ENCODE data around the gene CLDN1. TPM values are rescaled to one million over a fixed set of nuclear protein-coding genes. Genes with fewer than 3 reads are reported as not detected.

The CLDN1 gene
- total and polyA plus RNA-seq, 2 donors (not counting 1 experiment from before 2014, with no cell fraction given): not detected

DNA sequence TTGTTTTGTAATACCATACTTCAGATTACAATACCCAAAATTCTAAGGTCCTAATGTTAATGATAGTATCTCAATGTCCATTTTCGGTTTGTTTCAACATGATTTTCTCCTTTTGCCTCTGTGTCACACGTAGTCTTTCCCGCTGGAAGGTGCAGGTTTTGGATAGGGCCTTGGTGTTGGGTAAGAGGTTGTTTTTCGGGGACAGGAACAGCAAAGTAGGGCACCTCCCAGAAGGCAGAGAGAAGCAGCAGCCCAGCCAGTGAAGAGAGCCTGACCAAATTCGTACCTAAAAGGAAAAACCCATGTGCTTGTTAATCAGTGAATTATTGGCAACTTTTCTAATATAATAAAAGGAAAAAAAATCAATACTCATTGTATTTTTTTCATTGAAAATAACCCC, 14.1 kb downstream of the CLDN1 start:
- no peaks in the 10 kb centered on the region for H3K36me3 ChIP-seq (replicated peaks in 1 of 2; ENCODE audit: control extremely low read depth in 1 of 2, control insufficient read depth in 1 of 2, extremely low read depth in 1 of 2, insufficient read depth in 2 of 2, low read length in 1 of 2)
- no peak overlapping the region for H3K4me3 ChIP-seq (ENCODE audit: control extremely low read depth in 1 of 5, extremely low read depth in 1 of 5, insufficient read depth in 1 of 5, low read depth in 2 of 5, low read length in 4 of 5)
- Mint-ChIP-seq H3K9me3 (ENCODE audit: insufficient read depth) (no peaks in the 10 kb centered on the region), H3K4me3 (no peak overlapping the region), H3K27me3 (no peaks in the 10 kb centered on the region), H3K27ac (no peak overlapping the region), H3K4me1 (no peaks in the 10 kb centered on the region)
- H4K20me1 ChIP-seq (ENCODE audit: control insufficient read depth, insufficient read depth, low read length, poor library complexity, severe bottlenecking): no peaks in the 10 kb centered on the region
- H3K4me1 ChIP-seq (ENCODE audit: control insufficient read depth in 2 of 2, insufficient read depth in 2 of 2, low read length in 2 of 2): no peaks in the 10 kb centered on the region
- H3K79me2 ChIP-seq (ENCODE audit: control insufficient read depth, insufficient read depth, low read length): no peaks in the 10 kb centered on the region
- H3K9me3 ChIP-seq (ENCODE audit: control extremely low read depth in 1 of 3, control insufficient read depth in 2 of 3, insufficient read depth in 1 of 3, low read length in 2 of 3): no peaks in the 10 kb centered on the region
- H2AFZ ChIP-seq (ENCODE audit: insufficient read depth, low read depth, low read length, poor library complexity, severe bottlenecking): no peak overlapping the region
- no peaks in the 10 kb centered on the region for H3K27me3 ChIP-seq (replicated peaks in 1 of 4; ENCODE audit: control extremely low read depth in 1 of 4, control insufficient read depth in 3 of 4, insufficient read depth in 4 of 4, low read length in 3 of 4)
- intact Hi-C loops (cut with micrococcal nuclease): no loop called here
- POLR2A ChIA-PET: no interaction called here
- ATAC-seq (ENCODE audit: low read depth) (no peak), DNase-seq (no peak)
- TF ChIP-seq CTCF (IDR thresholded peaks at IDR 0.05) (no peak), EZH2 (IDR thresholded peaks at IDR 0.05; ENCODE audit: borderline replicate concordance, insufficient read depth, low read depth, low read length, poor library complexity, severe bottlenecking) (no peak)
- CTCF ChIA-PET: no interaction called here
- no peak overlapping the region for H3K27ac ChIP-seq (ENCODE audit: low read length in 2 of 2)
- no peak overlapping the region for H3K4me2 ChIP-seq (replicated peaks; ENCODE audit: low read depth, low read length, poor library complexity, severe bottlenecking)
- 92% methylated on average over 4 of the region's 5 CpGs for WGBS (ENCODE audit: insufficient coverage)
- no peak overlapping the region for H3K9ac ChIP-seq (ENCODE audit: low read length)

- WGBS (ENCODE audit: insufficient coverage): no CpG with 5 or more reads among the region's 1 CpG
- H3K9me3 Mint-ChIP-seq (ENCODE audit: insufficient read depth): no peaks in the 10 kb centered on the region
- no peaks in the 10 kb centered on the region for H3K79me2 ChIP-seq (ENCODE audit: control insufficient read depth, insufficient read depth, low read length)
- H3K27ac ChIP-seq (ENCODE audit: low read length in 2 of 2): no peak overlapping the region
- no peak for DNase-seq
- no peak overlapping the region for H3K4me3 Mint-ChIP-seq
- intact Hi-C loops (cut with micrococcal nuclease): no loop called here
- H3K4me1 ChIP-seq (ENCODE audit: control insufficient read depth in 2 of 2, insufficient read depth in 2 of 2, low read length in 2 of 2): no peaks in the 10 kb centered on the region
- no peak overlapping the region for H2AFZ ChIP-seq (ENCODE audit: insufficient read depth, low read depth, low read length, poor library complexity, severe bottlenecking)
- no peaks in the 10 kb centered on the region for H3K4me1 Mint-ChIP-seq
- H3K4me3 ChIP-seq (ENCODE audit: control extremely low read depth in 1 of 5, extremely low read depth in 1 of 5, insufficient read depth in 1 of 5, low read depth in 2 of 5, low read length in 4 of 5): no peak overlapping the region
- H3K27me3 Mint-ChIP-seq: no peaks in the 10 kb centered on the region
- H3K27ac Mint-ChIP-seq: no peak overlapping the region
- ChIA-PET CTCF (no interaction called here), POLR2A (no interaction called here)
- no peak overlapping the region for H3K4me2 ChIP-seq (replicated peaks; ENCODE audit: low read depth, low read length, poor library complexity, severe bottlenecking)
- no peaks in the 10 kb centered on the region for H3K27me3 ChIP-seq (replicated peaks in 1 of 4; ENCODE audit: control extremely low read depth in 1 of 4, control insufficient read depth in 3 of 4, insufficient read depth in 4 of 4, low read length in 3 of 4)
- no peak for ATAC-seq (ENCODE audit: low read depth)
- no peaks in the 10 kb centered on the region for H3K36me3 ChIP-seq (replicated peaks in 1 of 2; ENCODE audit: control extremely low read depth in 1 of 2, control insufficient read depth in 1 of 2, extremely low read depth in 1 of 2, insufficient read depth in 2 of 2, low read length in 1 of 2)
- no peaks in the 10 kb centered on the region for H4K20me1 ChIP-seq (ENCODE audit: control insufficient read depth, insufficient read depth, low read length, poor library complexity, severe bottlenecking)
- no peak for TF ChIP-seq EZH2 (IDR thresholded peaks at IDR 0.05; ENCODE audit: borderline replicate concordance, insufficient read depth, low read depth, low read length, poor library complexity, severe bottlenecking)
- no peak for TF ChIP-seq CTCF (IDR thresholded peaks at IDR 0.05)
- H3K9ac ChIP-seq (ENCODE audit: low read length): no peak overlapping the region
- no peaks in the 10 kb centered on the region for H3K9me3 ChIP-seq (ENCODE audit: control extremely low read depth in 1 of 3, control insufficient read depth in 2 of 3, insufficient read depth in 1 of 3, low read length in 2 of 3)
Measured at GRCh38 chr3:190307164-190307545, 15.1 kb downstream of the CLDN1 start.
